ENCODE measurements around the gene ONECUT2.

DNA sequence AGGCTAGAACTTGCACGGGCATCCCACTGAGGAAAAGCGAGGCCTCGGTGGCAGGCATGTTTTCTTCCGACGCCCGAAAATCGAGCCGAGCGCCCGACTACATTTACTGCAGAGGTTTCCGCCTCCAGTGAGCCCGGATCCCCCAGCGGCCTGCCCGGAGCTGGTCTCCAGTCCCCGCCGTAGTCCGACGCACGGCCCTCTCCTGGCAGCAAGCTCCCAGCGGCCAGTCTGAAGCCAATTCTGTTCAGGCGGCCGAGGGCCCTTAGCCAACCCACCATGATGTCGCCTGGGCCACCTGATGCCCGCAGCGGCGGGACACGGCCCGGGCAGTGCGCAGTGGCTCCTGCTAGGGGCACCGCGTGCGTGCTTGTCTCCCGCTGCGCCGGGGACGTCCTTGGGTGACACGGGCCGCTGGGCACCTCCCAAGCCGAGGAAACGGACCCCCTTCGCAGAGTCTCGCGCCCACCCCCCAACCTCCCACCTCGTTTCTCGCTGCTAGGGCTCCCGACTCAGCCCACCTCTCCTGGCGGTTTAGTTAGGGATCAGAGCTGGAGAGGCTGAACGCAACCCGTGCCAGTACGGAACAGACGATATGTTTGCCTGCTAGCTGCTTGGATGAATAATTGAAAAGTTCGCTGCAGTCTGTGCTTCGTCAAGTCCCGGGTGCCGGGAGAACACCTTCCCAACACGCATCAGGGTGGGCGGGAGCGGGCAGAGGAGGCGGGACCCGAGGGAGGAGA lies 5.3 kb downstream of the ONECUT2 start:
- no peak for TF ChIP-seq POLR2A (IDR thresholded peaks at IDR 0.05; ENCODE audit: low read depth, low read length)
- no peak for TF ChIP-seq POLR2AphosphoS5 (IDR thresholded peaks at IDR 0.05; ENCODE audit: low read depth, low read length)
- no peak for TF ChIP-seq TAF1 (IDR thresholded peaks at IDR 0.05; ENCODE audit: low read depth, low read length)
- TF ChIP-seq POU2F2 (IDR thresholded peaks at IDR 0.05; ENCODE audit: low read depth, low read length): no peak
- no peak for TF ChIP-seq PAX5 (IDR thresholded peaks at IDR 0.05; ENCODE audit: insufficient read depth, low read length, severe bottlenecking)
- no peak for TF ChIP-seq SPI1 (IDR thresholded peaks at IDR 0.05; ENCODE audit: low read depth, low read length)
